Keratinocyte (primary cell): ENCODE measurements around the gene INPP4B. TPM values are rescaled to one million over a fixed set of nuclear protein-coding genes. Genes with fewer than 3 reads are reported as not detected.
A peak's percentile ranks its signal among the peaks of the same experiment; 100 is the strongest.

ENCODE experiments used
- DNase-seq: peaks from one replicate; pipeline ENCODE4 v3.0.0-alpha.2; 2011; ENCODE audit warnings: low read depth, missing footprints, low spot score
- FAIRE-seq: peaks from 2 replicates; lab custom pipeline; 2011; peaks lifted over from hg19 to GRCh38; lab: Jason Lieb, UNC
- H2AFZ ChIP-seq: 2 replicates; pipeline ENCODE4 v1.6.0; 2012; ENCODE audit warnings: low read length, control low read depth, inconsistent platforms; ENCODE audit not compliant: control insufficient read depth
- H3K27ac ChIP-seq: 2 replicates; pipeline ENCODE4 v1.5.1; 2011; ENCODE audit warnings: low read length; ENCODE audit not compliant: control insufficient read depth, insufficient read depth
- H3K27me3 ChIP-seq: 3 replicates; pipeline ENCODE4 v1.6.0; 2011; ENCODE audit warnings: low read length; ENCODE audit not compliant: control insufficient read depth, insufficient read depth; ENCODE audit errors: extremely low read depth
- H3K36me3 ChIP-seq, 2 experiments: 2 replicates in 1 of 2; 3 replicates in 1 of 2; pipeline ENCODE4 v1.5.1; 2011; ENCODE audit warnings: low read length in 2 of 2, mild to moderate bottlenecking in 1 of 2; ENCODE audit not compliant: control insufficient read depth in 2 of 2, insufficient read depth in 2 of 2; ENCODE audit errors: extremely low read depth in 1 of 2
- H3K4me1 ChIP-seq: 3 replicates; pipeline ENCODE4 v1.5.1; 2011; ENCODE audit warnings: low read length; ENCODE audit not compliant: control insufficient read depth, insufficient read depth; ENCODE audit errors: extremely low read depth
- H3K4me2 ChIP-seq: 3 replicates; pipeline ENCODE4 v1.6.0; 2011; ENCODE audit warnings: low read depth, low read length; ENCODE audit not compliant: control insufficient read depth, insufficient read depth; ENCODE audit errors: extremely low read depth
- H3K4me3 ChIP-seq, 3 experiments: fragments of 200-600 bp in 1 of 3; sonication (generic) in 1 of 3; 2 replicates in 2 of 3; 3 replicates in 1 of 3; pipeline ENCODE4 v1.5.1; 2011 to 2016; ENCODE audit warnings: low read length in 3 of 3, mild to moderate bottlenecking in 3 of 3, control low read depth in 2 of 3, inconsistent platforms in 1 of 3, low read depth in 1 of 3, mixed read lengths in 1 of 3, mixed run types in 1 of 3, moderate library complexity in 1 of 3; ENCODE audit not compliant: control insufficient read depth in 2 of 3, insufficient read depth in 2 of 3; ENCODE audit errors: extremely low read depth in 1 of 3
- H3K79me2 ChIP-seq: 2 replicates; pipeline ENCODE4 v1.6.0; 2012; ENCODE audit warnings: low read length; ENCODE audit not compliant: control insufficient read depth, insufficient read depth
- H3K9ac ChIP-seq: 3 replicates; pipeline ENCODE4 v1.6.0; 2011; ENCODE audit warnings: low read length; ENCODE audit not compliant: control insufficient read depth, insufficient read depth; ENCODE audit errors: extremely low read depth
- H3K9me1 ChIP-seq: 3 replicates; pipeline ENCODE4 v1.6.0; 2011; ENCODE audit warnings: low read length; ENCODE audit not compliant: control insufficient read depth, insufficient read depth; ENCODE audit errors: extremely low read depth
- H3K9me3 ChIP-seq: 2 replicates; pipeline ENCODE4 v1.5.1; 2012; ENCODE audit warnings: low read depth, low read length; ENCODE audit not compliant: control insufficient read depth
- H4K20me1 ChIP-seq: 3 replicates; pipeline ENCODE4 v1.6.0; 2011; ENCODE audit warnings: low read length; ENCODE audit not compliant: control insufficient read depth, insufficient read depth; ENCODE audit errors: extremely low read depth
- EZH2 ChIP-seq: IDR thresholded peaks from one replicate; pipeline ENCODE4 v1.6.1; 2012; ENCODE audit warnings: inconsistent platforms, mild to moderate bottlenecking, low read length, moderate library complexity
- dilution Hi-C: fragments of 300-500 bp; cut with MboI; formaldehyde crosslinking; loops from one replicate; pipeline ENCODE4 v1.7.0; 2020; ENCODE audit warnings: low sequenced_read_pairs; ENCODE audit not compliant: extremely low pct_ligation_motif_present
- polyA plus RNA-seq, 5 experiments: library from polyadenylated mRNA; depleted of rRNA in 3 of 5; stranded (reverse) in 3 of 5; stranded (forward) in 1 of 5; unstranded in 1 of 5; fragments of >200 nt; gene quantifications; 1 replicate in 1 of 5; 2 replicates in 3 of 5; 3 replicates in 1 of 5; pipeline versions ENCODE4 v1.2.1 to v1.2.3, GENCODE V29; 2011 to 2012; ENCODE audit warnings: missing spikeins in 2 of 5, low read depth in 1 of 5, low replicate concordance in 1 of 5
- TF ChIP-seq, protein P1 (sequence below), 3 experiments: IDR thresholded peaks in 1 of 3; conservative IDR thresholded peaks in 1 of 3; optimal IDR thresholded peaks in 1 of 3; 2 replicates in 2 of 3; 3 replicates in 1 of 3; pipeline versions ENCODE3 to v1.5.1; 2011; ENCODE audit warnings: low read length in 3 of 3, mild to moderate bottlenecking in 3 of 3, moderate library complexity in 2 of 3, control low read depth in 1 of 3, inconsistent platforms in 1 of 3; ENCODE audit not compliant: insufficient read depth in 2 of 3; ENCODE audit errors: extremely low read depth in 1 of 3

INPP4B gene
- polyA plus RNA-seq, 1 donor (not counting 4 experiments of a cell fraction or from before 2014, with no cell fraction given): 50.2 TPM

DNA sequence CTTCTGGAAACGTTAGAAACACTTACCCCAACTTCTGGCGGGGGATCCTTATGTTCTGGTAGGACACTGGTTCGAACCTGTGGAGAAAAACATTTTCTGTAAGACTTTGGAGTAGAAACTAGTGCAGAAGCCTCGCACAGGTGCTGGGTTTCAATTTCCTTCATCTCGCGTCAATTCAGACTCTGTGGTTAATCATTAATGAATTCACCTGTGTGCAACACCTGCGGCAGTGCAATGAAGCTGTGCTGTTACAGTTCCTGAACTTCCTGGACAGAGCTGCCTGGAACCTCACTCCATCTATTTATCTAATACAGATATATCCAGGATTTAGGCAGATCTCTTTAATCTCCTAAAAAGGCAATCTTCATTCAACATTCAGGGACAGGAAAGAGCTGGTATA, 531.4 kb downstream of the INPP4B start:
- Histone ChIP-seq H3K4me1 (no peaks in the 10 kb centered on the region), H3K9me3 (no peaks in the 10 kb centered on the region), H3K4me2 (no peak overlapping the region), H3K27ac (no peak overlapping the region), H3K79me2 (peaks cover 78% of the 10 kb centered on the region), H3K27me3 (no peaks in the 10 kb centered on the region), H3K4me3 (no peak overlapping the region), H2AFZ (no peak overlapping the region), H3K36me3 (peaks cover 24 to 32% of the 10 kb centered on the region in 2 experiments), H3K9me1 (no peaks in the 10 kb centered on the region), H4K20me1 (peaks cover 2% of the 10 kb centered on the region), H3K9ac (no peak overlapping the region)
- DNase-seq (no peak), FAIRE-seq (no peak)
- dilution Hi-C loops: no loop called here
- no peak for TF ChIP-seq EZH2
- TF ChIP-seq, protein P1, sequence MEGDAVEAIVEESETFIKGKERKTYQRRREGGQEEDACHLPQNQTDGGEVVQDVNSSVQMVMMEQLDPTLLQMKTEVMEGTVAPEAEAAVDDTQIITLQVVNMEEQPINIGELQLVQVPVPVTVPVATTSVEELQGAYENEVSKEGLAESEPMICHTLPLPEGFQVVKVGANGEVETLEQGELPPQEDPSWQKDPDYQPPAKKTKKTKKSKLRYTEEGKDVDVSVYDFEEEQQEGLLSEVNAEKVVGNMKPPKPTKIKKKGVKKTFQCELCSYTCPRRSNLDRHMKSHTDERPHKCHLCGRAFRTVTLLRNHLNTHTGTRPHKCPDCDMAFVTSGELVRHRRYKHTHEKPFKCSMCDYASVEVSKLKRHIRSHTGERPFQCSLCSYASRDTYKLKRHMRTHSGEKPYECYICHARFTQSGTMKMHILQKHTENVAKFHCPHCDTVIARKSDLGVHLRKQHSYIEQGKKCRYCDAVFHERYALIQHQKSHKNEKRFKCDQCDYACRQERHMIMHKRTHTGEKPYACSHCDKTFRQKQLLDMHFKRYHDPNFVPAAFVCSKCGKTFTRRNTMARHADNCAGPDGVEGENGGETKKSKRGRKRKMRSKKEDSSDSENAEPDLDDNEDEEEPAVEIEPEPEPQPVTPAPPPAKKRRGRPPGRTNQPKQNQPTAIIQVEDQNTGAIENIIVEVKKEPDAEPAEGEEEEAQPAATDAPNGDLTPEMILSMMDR (optimal IDR thresholded peaks at IDR 0.05 in 1 of 3, IDR thresholded peaks at IDR 0.05 in 1 of 3, conservative IDR thresholded peaks at IDR 0.05 in 1 of 3; ENCODE audit: extremely low read depth in 1 of 3, insufficient read depth in 2 of 3, low read length in 3 of 3): no peak

DNA sequence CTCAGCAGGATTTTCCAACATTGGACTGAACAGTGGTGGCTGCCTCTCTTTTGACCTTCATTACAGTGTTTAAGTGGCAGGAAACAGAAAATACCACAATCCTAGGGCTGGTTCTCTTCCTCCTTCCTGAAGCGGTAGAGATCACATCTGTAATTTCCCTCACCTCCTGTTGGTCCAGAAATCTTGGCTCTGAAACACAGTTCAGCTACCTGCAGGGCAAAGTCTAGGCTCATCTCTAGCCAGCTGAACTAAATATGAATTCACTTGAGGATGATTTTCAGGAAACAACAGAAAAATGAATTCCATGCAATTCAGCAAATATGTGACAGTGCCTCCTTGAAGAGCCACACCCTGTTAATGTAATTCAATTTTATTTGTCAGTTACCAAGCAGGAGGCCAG, 531.9 kb downstream of the INPP4B start:
- H3K9ac ChIP-seq: no peak overlapping the region
- no peak overlapping the region for H3K27ac ChIP-seq
- H4K20me1 ChIP-seq: no peaks in the 10 kb centered on the region
- TF ChIP-seq, protein P1 (optimal IDR thresholded peaks at IDR 0.05 in 1 of 3, IDR thresholded peaks at IDR 0.05 in 1 of 3, conservative IDR thresholded peaks at IDR 0.05 in 1 of 3; ENCODE audit: extremely low read depth in 1 of 3, insufficient read depth in 2 of 3, low read length in 3 of 3): no peak
- no peak for TF ChIP-seq EZH2
- H3K4me3 ChIP-seq: no peak overlapping the region
- peaks cover 78% of the 10 kb centered on the region for H3K79me2 ChIP-seq
- peaks cover 19 to 30% of the 10 kb centered on the region in 2 experiments for H3K36me3 ChIP-seq
- FAIRE-seq: peak; percentile 29
- no peaks in the 10 kb centered on the region for H3K9me3 ChIP-seq
- H3K27me3 ChIP-seq: no peaks in the 10 kb centered on the region
- no peaks in the 10 kb centered on the region for H3K4me1 ChIP-seq
- no peaks in the 10 kb centered on the region for H3K9me1 ChIP-seq
- no peak overlapping the region for H3K4me2 ChIP-seq
- no peak overlapping the region for H2AFZ ChIP-seq
- dilution Hi-C loops: no loop called here
- DNase-seq: no peak
